Esophagus muscularis mucosa (tissue), 4 donors: ENCODE data around the gene FRZB. TPM values are rescaled to one million over a fixed set of nuclear protein-coding genes. Genes with fewer than 3 reads are reported as not detected.

ENCODE experiments used
- DNase-seq: peaks from one replicate; pipeline ENCODE4 v3.0.0-alpha.2; 2017; ENCODE audit errors: extremely low spot score
- H3K27ac ChIP-seq, 4 donors: fragments of 200-600 bp; sonication (generic); replicated peaks in 1 of 4; 1 replicate in 3 of 4; 2 replicates in 1 of 4; pipeline ENCODE4 v1.5.1; 2016 to 2019; ENCODE audit warnings: mild to moderate bottlenecking in 1 of 4
- H3K27me3 ChIP-seq, 4 donors: fragments of 200-600 bp; sonication (generic); one replicate each; pipeline versions ENCODE4 v1.5.1 to v1.6.0; 2016 to 2019
- H3K36me3 ChIP-seq, 4 donors: fragments of 200-600 bp; sonication (generic); one replicate each; pipeline ENCODE4 v1.5.1; 2016 to 2019
- H3K4me1 ChIP-seq, 4 donors: fragments of 200-600 bp; sonication (generic); one replicate each; pipeline ENCODE4 v1.5.1; 2016 to 2019
- H3K4me3 ChIP-seq, 4 donors: fragments of 200-600 bp; sonication (generic); 1 replicate in 2 of 4; 2 replicates in 2 of 4; pipeline ENCODE4 v1.5.1; 2016 to 2019; ENCODE audit warnings: mild to moderate bottlenecking in 4 of 4, moderate library complexity in 1 of 4
- H3K9me3 ChIP-seq, 4 donors: fragments of 200-600 bp; sonication (generic); 1 replicate in 3 of 4; 2 replicates in 1 of 4; pipeline ENCODE4 v1.5.1; 2016 to 2019
- CTCF ChIP-seq, 3 experiments: fragments of 200-600 bp in 2 of 3; fragments of 450-650 bp in 1 of 3; sonication (generic) in 2 of 3; IDR thresholded peaks; one replicate each; pipeline ENCODE4 v1.5.1; 2017 to 2019; ENCODE audit warnings: antibody characterized with exemption in 3 of 3, mild to moderate bottlenecking in 2 of 3, moderate library complexity in 1 of 3
- EP300 ChIP-seq: sonication (generic); formaldehyde crosslinking; IDR thresholded peaks from one replicate; pipeline ENCODE4 v1.6.1; 2017; ENCODE audit warnings: antibody characterized with exemption
- POLR2A ChIP-seq: fragments of 450-650 bp; IDR thresholded peaks from one replicate; pipeline ENCODE4 v1.6.1; 2017; ENCODE audit warnings: antibody characterized with exemption, moderate library complexity, mild to moderate bottlenecking, low read depth
- POLR2AphosphoS5 ChIP-seq, 2 donors: sonication (generic); formaldehyde crosslinking; IDR thresholded peaks; one replicate each; pipeline ENCODE4 v1.6.1; 2017; ENCODE audit warnings: antibody characterized with exemption in 2 of 2
- WGBS: methylation state at CpG from one replicate; pipeline ENCODE4 v1.1.5; 2018; 5-methylcytosine and 5-hydroxymethylcytosine counted together
- intact Hi-C: fragments of 100-400 bp; cut with DNase I; formaldehyde crosslinking; loops from one replicate; pipeline ENCODE4 v1.15.1; 2023
- total RNA-seq, 4 donors: library from RNA; depleted of rRNA; stranded (reverse); fragments of >200 nt; gene quantifications; one replicate each; pipeline versions ENCODE4 v1.1.0 to v1.2.1, GENCODE V29; 2016

Gene FRZB
- total RNA-seq, 4 donors from 2014 or later = 10.1 to 46.9 (median 13.1) TPM

GRCh38 chr2:182854375-182855105, 11.9 kb downstream of the FRZB start:
- H3K36me3 ChIP-seq = no peaks in the 10 kb centered on the region
- WGBS = 60% methylated on average over 5 of the region's 5 CpGs
- no peak overlapping the region for H3K27ac ChIP-seq
- no peak for DNase-seq
- H3K27me3 ChIP-seq = no peaks in the 10 kb centered on the region
- intact Hi-C loops = no loop called here
- no peak for TF ChIP-seq CTCF (IDR thresholded peaks at IDR 0.05)
- TF ChIP-seq POLR2A = no peak
- TF ChIP-seq POLR2AphosphoS5 (IDR thresholded peaks at IDR 0.05) = no peak
- TF ChIP-seq EP300 = no peak
- no peaks in the 10 kb centered on the region for H3K9me3 ChIP-seq
- peaks cover 0 to 16% (median 3%) of the 10 kb centered on the region in 4 donors for H3K4me1 ChIP-seq
- H3K4me3 ChIP-seq = no peak overlapping the region

- Histone ChIP-seq H3K4me3 (no peak overlapping the region), H3K4me1 (peaks cover 0 to 9% (median 3%) of the 10 kb centered on the region in 4 donors), H3K27ac (no peak overlapping the region), H3K9me3 (no peaks in the 10 kb centered on the region), H3K36me3 (no peaks in the 10 kb centered on the region), H3K27me3 (no peaks in the 10 kb centered on the region)
- WGBS = 56% methylated on average over 1 of the region's 1 CpG
- intact Hi-C loops = no loop called here
- DNase-seq = no peak
- TF ChIP-seq POLR2A (no peak), EP300 (no peak), CTCF (IDR thresholded peaks at IDR 0.05) (no peak), POLR2AphosphoS5 (IDR thresholded peaks at IDR 0.05) (no peak)
Observed at GRCh38 chr2:182852801-182853200, 13.6 kb downstream of the FRZB start.

DNA sequence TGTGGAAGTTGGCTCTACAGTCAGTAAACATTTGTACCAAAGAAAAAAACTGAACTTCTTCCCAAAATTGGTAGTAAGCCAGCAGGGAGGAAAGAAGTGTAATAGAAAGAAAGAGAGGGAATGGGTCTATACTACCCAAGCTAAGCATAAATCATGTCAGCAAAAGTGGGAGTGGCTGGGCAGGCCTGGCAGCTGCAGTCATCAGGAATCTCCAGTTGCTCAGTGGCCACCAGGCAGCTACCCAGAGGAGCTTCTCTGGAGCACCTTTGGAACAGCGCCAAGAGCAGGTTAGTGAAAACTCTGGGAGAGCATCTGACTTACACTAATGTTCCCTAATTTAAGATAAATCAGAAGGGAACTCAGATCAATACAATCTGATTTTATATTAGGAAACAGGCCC, 14.3 kb downstream of the FRZB start:
- H3K27me3 ChIP-seq = no peaks in the 10 kb centered on the region
- no peaks in the 10 kb centered on the region for H3K9me3 ChIP-seq
- TF ChIP-seq POLR2AphosphoS5 (IDR thresholded peaks at IDR 0.05) (no peak), POLR2A (no peak)
- no peak for DNase-seq
- H3K27ac ChIP-seq = no peak overlapping the region
- no peak overlapping the region for H3K4me3 ChIP-seq
- H3K4me1 ChIP-seq = peaks cover 0 to 9% (median 3%) of the 10 kb centered on the region in 4 donors
- intact Hi-C loops = no loop called here
- no peaks in the 10 kb centered on the region for H3K36me3 ChIP-seq
- WGBS = 83% methylated on average over 1 of the region's 1 CpG

- peak overlapping the region in 2 of 4 donors; percentile 15 to 18 for H3K27ac ChIP-seq
- H3K27me3 ChIP-seq = no peaks in the 10 kb centered on the region
- H3K36me3 ChIP-seq = no peaks in the 10 kb centered on the region
- H3K4me1 ChIP-seq = peaks cover 0 to 18% (median 4%) of the 10 kb centered on the region in 4 donors
- TF ChIP-seq POLR2AphosphoS5 (IDR thresholded peaks at IDR 0.05) = no peak
- TF ChIP-seq POLR2A = no peak
- no peak for TF ChIP-seq EP300
- no peak overlapping the region for H3K4me3 ChIP-seq
- WGBS = 65% methylated on average over 3 of the region's 3 CpGs
- no peak for DNase-seq
- intact Hi-C loops = no loop called here
- no peaks in the 10 kb centered on the region for H3K9me3 ChIP-seq
Observed at GRCh38 chr2:182845794-182846417, 20.5 kb downstream of the FRZB start.

DNA sequence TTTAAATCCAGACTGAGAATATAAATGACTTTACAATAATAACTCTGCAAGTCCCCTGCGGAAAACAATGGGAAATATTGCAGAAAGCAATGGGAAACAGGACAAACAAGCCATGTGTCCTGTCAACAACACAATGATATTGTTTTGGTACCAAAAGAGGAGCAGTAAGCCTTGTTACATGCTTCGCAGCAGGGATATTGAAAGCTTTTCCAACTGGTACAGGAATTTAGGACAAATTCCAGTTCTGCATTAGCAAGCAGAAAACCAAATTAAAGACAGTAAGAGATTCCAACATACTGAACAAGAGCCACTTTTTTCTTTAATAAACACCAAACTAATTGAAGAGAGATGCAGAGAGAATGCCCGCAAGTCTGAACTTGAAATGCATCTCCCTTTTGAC, 30.0 kb downstream of the FRZB start:
- 92% methylated on average over 3 of the region's 3 CpGs for WGBS
- TF ChIP-seq POLR2AphosphoS5 (IDR thresholded peaks at IDR 0.05) (no peak), EP300 (no peak), CTCF (IDR thresholded peaks at IDR 0.05) (no peak), POLR2A (no peak)

More for the DNA sequence above, 30.0 kb downstream of the FRZB start:
- DNase-seq = no peak
- Histone ChIP-seq H3K27ac (no peak overlapping the region), H3K36me3 (no peaks in the 10 kb centered on the region), H3K9me3 (no peaks in the 10 kb centered on the region), H3K4me3 (no peak overlapping the region), H3K4me1 (peaks cover 0 to 25% (median 5%) of the 10 kb centered on the region in 4 donors), H3K27me3 (no peaks in the 10 kb centered on the region)
- intact Hi-C loops = no loop called here
